ENCODE results near the gene SHMT1. TPM values are rescaled to one million over a fixed set of nuclear protein-coding genes. Genes with fewer than 3 reads are reported as not detected.

SHMT1 gene
- polyA plus RNA-seq, 4 donors = 19.2 to 202 (median 75.4) TPM

- Histone ChIP-seq H3K4me1 (ENCODE audit: control insufficient read depth in 3 of 3, insufficient read depth in 2 of 3, low read depth in 1 of 3, low read length in 2 of 3) (no peaks in the 10 kb centered on the region), H3K4me3 (ENCODE audit: low read depth in 1 of 3, low read length in 3 of 3) (no peak overlapping the region), H3K27ac (ENCODE audit: low read depth in 1 of 3, low read length in 2 of 3) (no peak overlapping the region), H3K36me3 (ENCODE audit: control insufficient read depth in 3 of 3, insufficient read depth in 2 of 3, low read depth in 1 of 3, low read length in 3 of 3) (peaks cover 34 to 81% (median 37%) of the 10 kb centered on the region in 3 donors), H3K9me3 (ENCODE audit: control insufficient read depth in 2 of 2, insufficient read depth in 1 of 2, low read depth in 1 of 2, low read length in 1 of 2) (no peaks in the 10 kb centered on the region), H3K27me3 (ENCODE audit: control insufficient read depth in 3 of 3, insufficient read depth in 3 of 3, low read length in 3 of 3) (no peaks in the 10 kb centered on the region)
- 59 to 70% (median 59%) methylated on average over 5 of the region's 5 CpGs for WGBS, 3 donors
- DNase-seq = no peak
- no peak for FAIRE-seq
These were observed 82.5 kb downstream of the SHMT1 start for GRCh38 chr17:18280766-18281371.

GRCh38 chr17:18280249-18280648 is 83.1 kb downstream of the SHMT1 start:
- DNase-seq = no peak
- no peaks in the 10 kb centered on the region for H3K27me3 ChIP-seq (ENCODE audit: control insufficient read depth in 3 of 3, insufficient read depth in 3 of 3, low read length in 3 of 3)

GRCh38 chr17:18278867-18279266 is 84.5 kb downstream of the SHMT1 start:
- 85 to 96% (median 87%) methylated on average over 3 of the region's 3 CpGs for WGBS, 3 donors
- Histone ChIP-seq H3K36me3 (ENCODE audit: control insufficient read depth in 3 of 3, insufficient read depth in 2 of 3, low read depth in 1 of 3, low read length in 3 of 3) (peaks cover 32 to 84% (median 36%) of the 10 kb centered on the region in 3 donors), H3K4me3 (ENCODE audit: low read depth in 1 of 3, low read length in 3 of 3) (no peak overlapping the region), H3K27me3 (ENCODE audit: control insufficient read depth in 3 of 3, insufficient read depth in 3 of 3, low read length in 3 of 3) (no peaks in the 10 kb centered on the region), H3K27ac (ENCODE audit: low read depth in 1 of 3, low read length in 2 of 3) (no peak overlapping the region), H3K9me3 (ENCODE audit: control insufficient read depth in 2 of 2, insufficient read depth in 1 of 2, low read depth in 1 of 2, low read length in 1 of 2) (no peaks in the 10 kb centered on the region), H3K4me1 (ENCODE audit: control insufficient read depth in 3 of 3, insufficient read depth in 2 of 3, low read depth in 1 of 3, low read length in 2 of 3) (no peaks in the 10 kb centered on the region)
- FAIRE-seq = no peak
- no peak for DNase-seq

More at GRCh38 chr17:18280249-18280648, 83.1 kb downstream of the SHMT1 start:
- no peak for FAIRE-seq
- no peaks in the 10 kb centered on the region for H3K4me1 ChIP-seq (ENCODE audit: control insufficient read depth in 3 of 3, insufficient read depth in 2 of 3, low read depth in 1 of 3, low read length in 2 of 3)
- H3K4me3 ChIP-seq (ENCODE audit: low read depth in 1 of 3, low read length in 3 of 3) = no peak overlapping the region
- no peaks in the 10 kb centered on the region for H3K9me3 ChIP-seq (ENCODE audit: control insufficient read depth in 2 of 2, insufficient read depth in 1 of 2, low read depth in 1 of 2, low read length in 1 of 2)
- WGBS, 3 donors = 91 to 100% (median 98%) methylated on average over 4 of the region's 4 CpGs
- H3K27ac ChIP-seq (ENCODE audit: low read depth in 1 of 3, low read length in 2 of 3) = no peak overlapping the region
- H3K36me3 ChIP-seq (ENCODE audit: control insufficient read depth in 3 of 3, insufficient read depth in 2 of 3, low read depth in 1 of 3, low read length in 3 of 3) = peaks cover 32 to 81% (median 35%) of the 10 kb centered on the region in 3 donors

Other genes with a start within 250 kb of the SHMT1 start
- 10 to 100 TPM; 36.2 to 60.1 (median 40.6) TPM for gene ALKBH5, start 179.7 kb downstream of the SHMT1 start, polyA plus RNA-seq
- 10 to 100 TPM in 1 of 4 donors, 1 to 10 TPM in 3; 2.5 to 15.6 (median 6.2) TPM for gene LLGL1, start 137.9 kb downstream of the SHMT1 start, polyA plus RNA-seq
- 100 to 1,000 TPM; 152 to 360 (median 210) TPM for gene FLII, start 104.8 kb downstream of the SHMT1 start, polyA plus RNA-seq
- 10 to 100 TPM in 1 of 4 donors, 1 to 10 TPM in 3; 4.9 to 13.4 (median 7.0) TPM for gene MIEF2, start 102.9 kb downstream of the SHMT1 start, polyA plus RNA-seq
- gene TOP3A, start 48.6 kb downstream of the SHMT1 start, polyA plus RNA-seq = 10 to 100 TPM in 3 of 4 donors, 1 to 10 TPM in 1; 8.1 to 23.8 (median 15.5) TPM
- 10 to 100 TPM in 1 of 4 donors, 1 to 10 TPM in 3; 3.4 to 20.4 (median 6.6) TPM for gene SMCR8, start 48.3 kb downstream of the SHMT1 start, polyA plus RNA-seq
- gene EVPLL, start 14.2 kb upstream of the SHMT1 start, polyA plus RNA-seq = under 1 TPM in 2 of 4 donors, not detected in 2; 0.54 to 0.67 TPM
- gene LGALS9C, start 113.2 kb upstream of the SHMT1 start, polyA plus RNA-seq = 10 to 100 TPM in 1 of 4 donors, 1 to 10 TPM in 3; 1.2 to 18.0 (median 7.2) TPM